ENCODE measurements around the gene NCEH1. TPM values are rescaled to one million over a fixed set of nuclear protein-coding genes. Genes with fewer than 3 reads are reported as not detected.

NCEH1 gene
- total and polyA plus RNA-seq, 9 of the 15 experiments (the other 6 are each of a cell fraction or from before 2014, with no cell fraction given), result 1.3 to 5.0 (median 2.8) TPM

DNA sequence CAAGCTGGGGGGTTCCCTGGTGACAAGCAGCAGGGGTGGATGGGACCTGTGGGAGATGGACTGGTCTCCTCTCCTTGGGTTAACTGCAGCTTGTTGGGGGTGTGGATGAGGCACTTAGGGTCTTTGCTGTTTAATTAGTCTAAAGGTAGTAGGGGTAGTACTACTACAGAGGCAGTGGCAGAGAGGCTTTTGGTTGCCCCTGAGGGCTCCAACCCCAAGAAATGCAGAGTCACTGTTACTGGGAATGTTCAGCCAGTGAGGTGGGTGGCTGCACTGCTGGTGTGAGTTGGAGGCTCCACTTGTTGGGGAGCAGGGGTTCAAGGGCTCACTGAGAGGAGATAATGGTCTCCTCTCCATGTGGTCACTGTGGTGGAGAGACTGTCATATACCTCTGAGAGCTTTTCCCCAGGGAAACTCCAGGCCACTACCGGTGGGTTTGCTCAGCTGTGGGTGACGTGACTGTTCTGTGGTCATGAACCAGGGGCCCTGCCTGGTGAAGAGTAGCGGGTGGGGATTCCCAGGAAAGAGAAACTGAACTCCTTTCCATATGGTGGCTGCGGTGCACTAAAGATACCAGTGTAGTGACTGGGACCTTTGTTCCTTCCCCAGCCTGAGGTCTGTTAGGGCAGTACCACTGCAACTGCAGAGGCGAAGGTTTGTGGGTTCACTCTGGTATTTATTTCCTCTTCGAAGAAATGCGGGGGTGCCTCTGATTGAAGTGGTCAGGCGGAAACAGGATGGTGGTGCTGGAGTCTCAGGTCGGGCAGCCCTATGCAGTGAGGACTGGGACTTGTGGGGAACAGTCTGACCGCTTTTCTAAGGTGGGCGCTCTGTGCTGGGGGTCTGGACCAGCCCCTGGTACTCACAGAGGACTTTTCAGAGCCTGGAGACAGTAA, 118.7 kb downstream of the NCEH1 start:
- ChIA-PET POLR2A (interaction anchor here (1.0 kb wide), 1 partner anchor 61 kb away, joined by 4 read pairs; no protein-coding TSS in a partner anchor), CTCF (ENCODE audit: low intra/inter-chr PET ratio) (no interaction called here)
- Histone ChIP-seq H3K27me3 (ENCODE audit: control insufficient read depth in 2 of 2, insufficient read depth in 2 of 2, low read length in 2 of 2) (no peaks in the 10 kb centered on the region), H4K20me1 (replicated peaks; ENCODE audit: control insufficient read depth, insufficient read depth, low read length) (no peaks in the 10 kb centered on the region), H3K9ac (ENCODE audit: insufficient read depth in 1 of 2, low read depth in 2 of 2, low read length in 2 of 2) (peak overlapping the region in 1 of 2 experiments; percentile 42; a peak in 1 of 4 replicates), H3K36me3 (ENCODE audit: control insufficient read depth, insufficient read depth, low read length) (no peaks in the 10 kb centered on the region), H3K79me2 (ENCODE audit: control insufficient read depth, insufficient read depth, low read length) (no peaks in the 10 kb centered on the region), H3K9me3 (replicated peaks; ENCODE audit: control insufficient read depth, insufficient read depth, low read depth, low read length) (no peaks in the 10 kb centered on the region), H2AFZ (ENCODE audit: low read depth, low read length) (peak overlapping the region; percentile 87), H3K4me3 (no peak overlapping the region), H3K4me2 (ENCODE audit: insufficient read depth, low read length) (peak overlapping the region; percentile 12; the same call in 1 of the 2 replicates), H3K4me1 (replicated peaks in 1 of 2; ENCODE audit: control insufficient read depth in 2 of 2, insufficient read depth in 2 of 2, low read length in 2 of 2) (peaks cover 14 to 23% of the 10 kb centered on the region in 2 experiments; a peak in 4 of 5 replicates), H3K27ac (ENCODE audit: extremely low read depth, low read depth, low read length) (no peak overlapping the region; the same call in 2 of the 3 replicates), H3K9me1 (ENCODE audit: control insufficient read depth, insufficient read depth, low read length) (no peaks in the 10 kb centered on the region)
- ATAC-seq, result peak; percentile 45
- peak in 2 of 4 experiments; percentile 9 to 28 for DNase-seq (ENCODE audit: extremely low read depth in 1 of 4, low spot score in 3 of 4)
- 56% methylated on average over 11 of the region's 11 CpGs for WGBS (ENCODE audit: insufficient coverage, low coverage, missing lambda C conversion rate)
- intact Hi-C loops (cut with micrococcal nuclease) (no loop called here), in situ Hi-C loops (cut with MboI) (no loop called here)
- no TSS peak for BruUV-seq (replicated peaks)
- no peak for FAIRE-seq
- TF ChIP-seq CUX1 (CRISPR knock-in tag; IDR thresholded peaks at IDR 0.05) (0 out of 2 replicates have a peak, but pooled peaks have one; percentile 27), NR2C1 (IDR thresholded peaks at IDR 0.05) (no peak), NR2C1 (tag; IDR thresholded peaks at IDR 0.05) (0 out of 2 replicates have a peak, but pooled peaks have one; percentile 17), ZNF717 (CRISPR knock-in tag; IDR thresholded peaks at IDR 0.05) (no peak), C11orf30 (IDR thresholded peaks at IDR 0.05; ENCODE audit: low read depth) (peak; percentile 69), MAFF (IDR thresholded peaks at IDR 0.05; ENCODE audit: low read length) (peak; percentile 26; the same call in 1 of the 2 replicates), MAFG (tag; conservative IDR thresholded peaks at IDR 0.05) (peak; percentile 67), WHSC1 (IDR thresholded peaks at IDR 0.05; ENCODE audit: low read length) (no peak), GMEB1 (CRISPR knock-in tag; IDR thresholded peaks at IDR 0.05) (0 out of 2 replicates have a peak, but pooled peaks have one; percentile 9), GABPB2 (CRISPR knock-in tag; conservative IDR thresholded peaks at IDR 0.05) (no peak), HMGN3 (IDR thresholded peaks at IDR 0.05; ENCODE audit: borderline replicate concordance, extremely low read depth, insufficient read length, low read depth, low read length) (no peak), NFE2 (IDR thresholded peaks at IDR 0.05; ENCODE audit: low read depth) (peak; percentile 69)
- TF ChIP-seq, protein P1, sequence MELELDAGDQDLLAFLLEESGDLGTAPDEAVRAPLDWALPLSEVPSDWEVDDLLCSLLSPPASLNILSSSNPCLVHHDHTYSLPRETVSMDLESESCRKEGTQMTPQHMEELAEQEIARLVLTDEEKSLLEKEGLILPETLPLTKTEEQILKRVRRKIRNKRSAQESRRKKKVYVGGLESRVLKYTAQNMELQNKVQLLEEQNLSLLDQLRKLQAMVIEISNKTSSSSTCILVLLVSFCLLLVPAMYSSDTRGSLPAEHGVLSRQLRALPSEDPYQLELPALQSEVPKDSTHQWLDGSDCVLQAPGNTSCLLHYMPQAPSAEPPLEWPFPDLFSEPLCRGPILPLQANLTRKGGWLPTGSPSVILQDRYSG (tag; conservative IDR thresholded peaks at IDR 0.05; ENCODE audit: low read depth), result 0 out of 2 replicates have a peak, but pooled peaks have one; percentile 41
